Measurements from ENCODE around the gene OR51T1.
"Not testable (repeated sequence)": the region's sequence is repeated elsewhere in the genome, so short reads cannot be mapped to it uniquely, and the experiment has no call there.

Gene OR51T1, protein sequence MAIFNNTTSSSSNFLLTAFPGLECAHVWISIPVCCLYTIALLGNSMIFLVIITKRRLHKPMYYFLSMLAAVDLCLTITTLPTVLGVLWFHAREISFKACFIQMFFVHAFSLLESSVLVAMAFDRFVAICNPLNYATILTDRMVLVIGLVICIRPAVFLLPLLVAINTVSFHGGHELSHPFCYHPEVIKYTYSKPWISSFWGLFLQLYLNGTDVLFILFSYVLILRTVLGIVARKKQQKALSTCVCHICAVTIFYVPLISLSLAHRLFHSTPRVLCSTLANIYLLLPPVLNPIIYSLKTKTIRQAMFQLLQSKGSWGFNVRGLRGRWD

DNA sequence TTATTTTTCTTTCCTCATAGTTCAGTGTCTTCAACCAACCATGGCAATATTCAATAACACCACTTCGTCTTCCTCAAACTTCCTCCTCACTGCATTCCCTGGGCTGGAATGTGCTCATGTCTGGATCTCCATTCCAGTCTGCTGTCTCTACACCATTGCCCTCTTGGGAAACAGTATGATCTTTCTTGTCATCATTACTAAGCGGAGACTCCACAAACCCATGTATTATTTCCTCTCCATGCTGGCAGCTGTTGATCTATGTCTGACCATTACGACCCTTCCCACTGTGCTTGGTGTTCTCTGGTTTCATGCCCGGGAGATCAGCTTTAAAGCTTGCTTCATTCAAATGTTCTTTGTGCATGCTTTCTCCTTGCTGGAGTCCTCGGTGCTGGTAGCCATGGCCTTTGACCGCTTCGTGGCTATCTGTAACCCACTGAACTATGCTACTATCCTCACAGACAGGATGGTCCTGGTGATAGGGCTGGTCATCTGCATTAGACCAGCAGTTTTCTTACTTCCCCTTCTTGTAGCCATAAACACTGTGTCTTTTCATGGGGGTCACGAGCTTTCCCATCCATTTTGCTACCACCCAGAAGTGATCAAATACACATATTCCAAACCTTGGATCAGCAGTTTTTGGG, at the start of gene OR51T1:
TSS of gene OR51T1 (plus strand) at position 41 of the 641 bp plus-strand sequence. CDS start at position 41, 0 bp downstream.
- no peak for DNase-seq

DNA sequence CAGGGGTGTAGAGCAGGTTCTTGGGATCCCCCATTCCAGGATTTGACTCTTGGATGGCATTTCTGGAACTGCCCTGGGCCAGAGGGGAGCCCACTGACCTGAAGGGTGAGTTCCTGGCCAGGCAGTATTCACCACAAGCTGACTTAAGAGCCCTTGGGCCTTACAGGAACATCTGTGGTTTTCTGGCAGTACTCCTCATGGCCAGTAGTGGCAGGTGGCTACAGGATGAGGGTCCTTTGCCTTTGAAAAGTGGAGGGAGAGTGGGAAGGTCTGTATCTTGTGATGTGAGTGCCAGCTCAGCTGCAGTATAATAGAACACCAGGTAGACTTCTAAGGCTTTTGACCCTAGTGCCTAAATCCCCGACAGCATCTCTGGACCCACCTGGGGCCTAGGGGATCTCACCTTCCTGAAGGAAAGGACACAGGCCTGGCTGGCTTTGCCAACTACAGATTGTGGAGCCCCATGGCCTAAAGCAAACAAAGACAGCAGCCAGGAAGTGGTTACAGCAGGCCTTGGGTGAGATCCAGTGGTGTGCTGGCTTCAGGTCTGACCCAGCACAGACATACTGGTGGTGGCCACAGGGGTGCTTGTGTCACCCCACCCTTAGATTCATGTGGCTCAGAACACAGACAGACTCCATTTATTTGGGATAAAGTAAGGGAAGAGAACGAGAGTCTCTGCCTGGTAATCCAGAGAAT, 41.7 kb upstream of the OR51T1 start:
- no peak for DNase-seq

DNA sequence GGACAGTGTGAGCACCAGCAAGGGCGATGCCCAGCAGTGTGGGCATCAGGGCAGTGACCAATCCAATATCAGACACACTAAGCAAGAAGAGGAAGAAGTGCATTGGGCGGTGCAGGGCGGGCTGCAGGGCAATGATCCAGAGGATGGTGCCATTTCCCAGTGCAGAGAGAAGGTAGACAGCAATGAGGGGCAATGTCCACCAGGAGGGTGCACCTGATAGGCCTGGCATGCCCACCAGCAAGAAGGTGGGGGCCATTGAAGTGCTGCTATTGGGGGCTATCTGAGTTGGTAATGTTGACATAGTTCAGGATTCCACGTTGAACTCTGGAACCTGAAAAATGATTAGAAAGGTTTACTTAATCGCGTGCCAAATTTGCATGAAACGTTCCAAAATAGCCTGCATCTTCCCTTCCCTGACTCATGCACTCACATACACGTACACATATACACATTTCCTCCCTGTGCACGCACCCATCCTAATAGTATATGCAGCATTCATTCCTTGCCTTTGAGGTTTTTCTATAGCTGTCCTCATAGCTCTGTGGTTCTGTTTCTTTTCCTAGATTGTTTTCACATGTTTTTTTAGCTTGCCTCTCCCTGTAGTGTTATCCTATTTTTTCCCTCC, 32.7 kb upstream of the OR51T1 start, which contains the start of gene OR51S1:
TSS of gene OR51S1 (minus strand) at position 301 of the 625 bp plus-strand sequence. CDS start at position 301, 0 bp downstream.
- DNase-seq = no peak

DNA sequence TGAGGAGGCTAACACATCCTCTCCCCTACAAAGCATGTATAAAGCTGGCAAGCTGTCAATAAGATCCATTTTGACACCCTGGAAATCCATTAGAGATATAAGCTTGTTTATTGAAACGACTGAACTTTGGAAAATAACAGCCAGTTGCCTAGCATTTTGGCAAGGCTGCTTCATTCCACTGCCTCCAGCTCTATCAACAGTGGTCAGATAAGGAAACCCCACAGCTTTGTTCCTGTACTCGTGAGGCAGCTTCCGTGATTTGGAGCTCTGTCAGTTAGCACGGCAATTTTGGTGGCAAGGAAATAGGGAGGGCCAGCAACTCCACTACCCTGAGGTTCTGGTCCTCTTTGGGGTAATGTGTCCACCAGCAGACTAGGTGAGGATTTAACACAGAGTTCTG, 30.7 kb upstream of the OR51T1 start:
- DNase-seq = no peak

- not testable (repeated sequence) for DNase-seq
These were observed 27.4 kb upstream of the OR51T1 start for GRCh38 chr11:4854286-4854685.

- no peak for DNase-seq
These were observed 19.1 kb upstream of the OR51T1 start for GRCh38 chr11:4862447-4863236.

GRCh38 chr11:4863876-4864275, 17.8 kb upstream of the OR51T1 start:
- no peak for DNase-seq

DNA sequence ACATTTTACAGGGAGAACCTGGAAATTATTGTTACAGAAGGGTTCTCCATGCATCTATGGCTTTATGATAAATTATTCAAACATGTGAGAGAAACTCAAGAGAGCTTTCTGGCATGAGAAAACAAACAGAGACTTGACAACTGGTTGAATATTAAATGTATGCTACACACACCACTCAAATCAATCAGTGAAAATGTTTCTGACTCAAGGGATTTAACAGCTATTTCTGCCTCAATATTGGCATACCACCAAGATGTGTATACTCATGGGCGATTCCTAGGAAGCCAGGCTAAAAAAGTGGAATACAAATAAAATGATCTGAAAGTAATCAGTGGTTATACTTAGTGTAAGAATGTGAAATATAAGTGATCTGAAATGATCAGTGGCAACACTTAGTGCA, 15.8 kb upstream of the OR51T1 start:
- DNase-seq = no peak

DNA sequence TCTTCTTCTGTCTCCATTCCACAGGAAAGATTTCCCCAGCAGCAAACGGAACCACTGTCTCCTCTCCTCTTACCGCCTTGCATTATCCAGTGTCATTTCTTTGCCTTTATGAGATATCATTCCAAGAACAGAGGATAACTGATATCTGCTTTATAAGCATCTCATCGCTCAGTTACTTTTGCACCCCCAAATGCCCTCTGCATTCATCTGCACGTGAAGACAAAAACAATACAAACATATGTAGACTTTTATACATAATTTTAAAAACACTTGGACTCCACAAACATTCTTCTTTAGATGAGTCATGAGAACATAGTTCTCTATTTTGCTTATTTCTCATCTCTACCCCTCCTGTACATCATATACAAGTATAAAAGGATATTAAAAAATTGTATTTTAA, 512 bp upstream of the OR51T1 start:
- DNase-seq = no peak

DNA sequence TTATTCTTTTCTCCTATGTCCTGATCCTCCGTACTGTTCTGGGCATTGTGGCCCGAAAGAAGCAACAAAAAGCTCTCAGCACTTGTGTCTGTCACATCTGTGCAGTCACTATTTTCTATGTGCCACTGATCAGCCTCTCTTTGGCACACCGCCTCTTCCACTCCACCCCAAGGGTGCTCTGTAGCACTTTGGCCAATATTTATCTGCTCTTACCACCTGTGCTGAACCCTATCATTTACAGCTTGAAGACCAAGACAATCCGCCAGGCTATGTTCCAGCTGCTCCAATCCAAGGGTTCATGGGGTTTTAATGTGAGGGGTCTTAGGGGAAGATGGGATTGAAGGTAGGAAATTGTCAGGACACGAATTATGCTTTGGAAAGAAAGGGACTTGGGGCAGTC, 843 bp downstream of the OR51T1 start:
- peak; percentile 3 for DNase-seq

- no peak for DNase-seq
These were observed 2.7 kb downstream of the OR51T1 start for GRCh38 chr11:4884361-4884760.

DNA sequence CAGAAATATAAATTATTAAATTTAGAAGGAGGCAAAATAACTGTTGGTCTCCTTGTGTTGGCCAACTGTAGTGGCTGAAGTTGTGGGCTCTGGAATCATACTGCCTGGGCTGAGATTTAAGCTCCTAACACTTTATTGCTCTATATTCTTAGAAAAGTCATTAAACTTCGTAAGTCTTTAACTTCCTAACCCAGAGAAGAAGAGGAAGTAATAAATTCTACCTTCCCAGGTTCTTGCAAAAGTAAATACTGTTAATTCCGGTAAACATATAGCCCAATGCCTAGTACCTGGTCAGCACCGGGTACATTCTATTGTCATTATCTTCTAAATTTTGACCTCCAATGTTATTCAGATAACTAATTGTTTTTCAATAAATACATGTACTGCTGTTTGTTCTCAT, 4.5 kb downstream of the OR51T1 start:
- no peak for DNase-seq

GRCh38 chr11:4887591-4887990, 5.9 kb downstream of the OR51T1 start:
- no peak for DNase-seq

- no peak for DNase-seq
These were observed 8.6 kb downstream of the OR51T1 start for GRCh38 chr11:4890279-4890678.

- DNase-seq = no peak
These were observed 10.4 kb downstream of the OR51T1 start for GRCh38 chr11:4891996-4892640.

DNA sequence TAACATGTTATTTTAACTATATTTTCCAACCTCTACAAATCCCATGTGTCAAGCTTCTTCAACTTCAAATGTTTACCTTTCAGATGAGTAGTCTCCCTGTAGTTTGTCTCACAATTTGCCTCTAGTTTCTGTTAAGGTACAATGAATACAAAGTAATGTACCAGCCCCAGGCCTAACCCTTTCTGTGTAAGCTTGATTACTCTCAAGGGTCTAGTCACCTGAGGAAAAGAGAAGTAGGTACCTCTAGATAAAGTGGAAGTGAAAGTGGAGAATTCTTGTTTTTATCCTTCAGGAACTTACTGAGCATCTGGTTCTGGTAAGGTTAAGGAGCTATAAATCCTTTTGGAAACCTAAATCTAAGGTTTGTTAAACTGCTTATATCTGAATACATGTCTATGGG, 21.8 kb downstream of the OR51T1 start, which contains the start of gene OR51A7:
TSS of gene OR51A7 (plus strand) at position 300 of the 400 bp plus-strand sequence. CDS start 3,587 bp downstream, outside the sequence.
- no peak for DNase-seq

DNA sequence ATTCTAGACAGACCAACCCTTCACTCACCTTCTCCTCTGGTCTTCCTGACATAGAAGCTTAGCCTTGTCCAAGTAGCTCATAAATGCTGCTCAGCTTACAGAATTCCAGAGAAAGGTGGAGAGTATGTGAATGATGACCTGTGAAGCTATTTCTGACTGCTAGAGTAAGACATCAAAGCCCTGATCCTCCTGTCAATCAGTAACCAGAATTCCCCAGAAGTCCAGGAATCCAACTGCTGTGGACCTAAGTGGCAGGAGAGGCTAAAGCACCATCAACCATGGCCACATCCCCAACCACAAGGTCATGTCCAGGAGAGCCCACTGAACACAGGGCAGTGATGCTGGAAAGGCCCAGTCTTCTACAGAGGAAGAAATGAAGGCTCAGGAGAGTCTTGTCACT, 34.9 kb downstream of the OR51T1 start:
- DNase-seq = no peak

DNA sequence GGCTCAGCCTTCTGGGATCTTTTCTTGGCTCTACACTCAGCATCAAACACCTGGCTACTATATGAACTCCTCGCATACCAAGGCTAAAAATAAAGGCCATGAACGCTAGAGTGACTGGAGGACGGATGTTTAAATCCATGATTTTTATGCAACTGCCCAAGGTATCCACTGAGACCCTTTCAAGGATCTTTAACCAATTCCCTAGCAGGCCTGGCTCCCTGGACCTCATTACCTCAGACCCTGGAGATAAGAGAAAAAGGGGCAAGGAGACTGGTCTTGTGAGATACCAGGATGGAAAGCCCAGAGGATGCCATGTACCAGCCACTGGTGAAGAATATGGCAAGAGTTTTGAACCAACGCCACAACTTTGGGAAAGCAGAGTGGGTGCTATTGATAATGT, 37.5 kb downstream of the OR51T1 start, which contains the start of gene OR51G2:
TSS of gene OR51G2 (minus strand) at position 101 of the 400 bp plus-strand sequence. CDS start 3,687 bp downstream, outside the sequence.
- no peak for DNase-seq

- DNase-seq = no peak
These were observed 40.1 kb downstream of the OR51T1 start for GRCh38 chr11:4921796-4922195.

- no peak for DNase-seq
These were observed 40.6 kb downstream of the OR51T1 start for GRCh38 chr11:4922304-4922703.

- no peak for DNase-seq
These were observed 42.5 kb downstream of the OR51T1 start, which contains the start of gene OR51G1 for GRCh38 chr11:4924239-4924638. Gene OR51G1 (minus strand): TSS chr11:4924339. CDS start chr11:4924339, 0 bp downstream.

GRCh38 chr11:4926608-4927007, 44.9 kb downstream of the OR51T1 start:
- DNase-seq = no peak
